Measurements from ENCODE around the gene MDH1B.

DNA sequence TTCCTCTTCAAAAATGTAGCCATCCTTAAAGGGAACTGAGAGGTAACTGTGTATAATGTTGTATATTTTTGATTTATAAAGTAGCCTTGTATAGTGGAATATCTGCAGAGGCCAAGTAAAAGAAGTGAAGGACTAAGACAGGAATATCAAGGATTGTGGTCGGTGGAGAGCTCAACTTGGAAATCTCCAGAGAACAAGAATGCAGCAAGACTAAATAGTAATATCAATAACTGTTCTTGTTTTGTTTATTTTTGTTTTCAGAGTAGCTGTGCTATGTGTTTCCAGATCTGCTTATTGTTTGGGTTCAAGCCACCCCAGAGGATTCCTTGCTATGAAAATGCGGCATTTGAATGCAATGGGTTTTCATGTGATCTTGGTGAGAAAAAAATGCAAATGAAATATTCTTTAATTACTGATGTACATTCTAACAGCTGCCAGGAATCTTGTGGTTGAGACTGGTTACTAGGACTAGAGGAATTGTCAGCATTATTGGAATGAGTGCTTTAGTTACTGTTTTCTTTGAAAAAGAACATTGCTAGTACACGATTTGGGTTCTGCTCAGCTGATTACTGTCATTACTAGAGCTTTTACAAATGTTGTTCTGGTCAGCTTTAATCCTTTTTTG lies 25.3 kb upstream of the MDH1B start:
- no peak for TF ChIP-seq CTCF (conservative IDR thresholded peaks at IDR 0.05 in 1 of 2, IDR thresholded peaks at IDR 0.05 in 1 of 2; ENCODE audit: low read depth in 1 of 2, low read length in 2 of 2)
- no peak for TF ChIP-seq EZH2 (IDR thresholded peaks at IDR 0.05; ENCODE audit: low read length, missing control alignments)

Measured in fibroblast of lung (primary cell).